ENCODE data around the gene SEC23A. TPM values are rescaled to one million over a fixed set of nuclear protein-coding genes. Genes with fewer than 3 reads are reported as not detected.

Gene SEC23A
- total and polyA plus RNA-seq, 2 of the 13 experiments (the other 11 are each of a cell fraction or from before 2014, with no cell fraction given): 403 to 887 TPM

- TF ChIP-seq, protein P1, sequence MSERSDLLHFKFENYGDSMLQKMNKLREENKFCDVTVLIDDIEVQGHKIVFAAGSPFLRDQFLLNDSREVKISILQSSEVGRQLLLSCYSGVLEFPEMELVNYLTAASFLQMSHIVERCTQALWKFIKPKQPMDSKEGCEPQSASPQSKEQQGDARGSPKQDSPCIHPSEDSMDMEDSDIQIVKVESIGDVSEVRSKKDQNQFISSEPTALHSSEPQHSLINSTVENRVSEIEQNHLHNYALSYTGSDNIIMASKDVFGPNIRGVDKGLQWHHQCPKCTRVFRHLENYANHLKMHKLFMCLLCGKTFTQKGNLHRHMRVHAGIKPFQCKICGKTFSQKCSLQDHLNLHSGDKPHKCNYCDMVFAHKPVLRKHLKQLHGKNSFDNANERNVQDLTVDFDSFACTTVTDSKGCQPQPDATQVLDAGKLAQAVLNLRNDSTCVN (CRISPR knock-in tag; IDR thresholded peaks at IDR 0.05; ENCODE audit: borderline replicate concordance): peak; percentile 93
- TF ChIP-seq ZBTB39 (CRISPR knock-in tag; IDR thresholded peaks at IDR 0.05): peak; percentile 93
- TF ChIP-seq PAF1 (CRISPR knock-in tag; IDR thresholded peaks at IDR 0.05): no peak
- TF ChIP-seq NCOA1 (CRISPR knock-in tag; IDR thresholded peaks at IDR 0.05): peak; percentile 96
- TF ChIP-seq KLF13 (CRISPR knock-in tag; IDR thresholded peaks at IDR 0.05): peak; percentile 99
- TF ChIP-seq, protein P2, sequence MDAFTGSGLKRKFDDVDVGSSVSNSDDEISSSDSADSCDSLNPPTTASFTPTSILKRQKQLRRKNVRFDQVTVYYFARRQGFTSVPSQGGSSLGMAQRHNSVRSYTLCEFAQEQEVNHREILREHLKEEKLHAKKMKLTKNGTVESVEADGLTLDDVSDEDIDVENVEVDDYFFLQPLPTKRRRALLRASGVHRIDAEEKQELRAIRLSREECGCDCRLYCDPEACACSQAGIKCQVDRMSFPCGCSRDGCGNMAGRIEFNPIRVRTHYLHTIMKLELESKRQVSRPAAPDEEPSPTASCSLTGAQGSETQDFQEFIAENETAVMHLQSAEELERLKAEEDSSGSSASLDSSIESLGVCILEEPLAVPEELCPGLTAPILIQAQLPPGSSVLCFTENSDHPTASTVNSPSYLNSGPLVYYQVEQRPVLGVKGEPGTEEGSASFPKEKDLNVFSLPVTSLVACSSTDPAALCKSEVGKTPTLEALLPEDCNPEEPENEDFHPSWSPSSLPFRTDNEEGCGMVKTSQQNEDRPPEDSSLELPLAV (CRISPR knock-in tag; conservative IDR thresholded peaks at IDR 0.05; ENCODE audit: low read depth): 0 out of 2 replicates have a peak, but pooled peaks have one; percentile 94
- TF ChIP-seq CREB1 (IDR thresholded peaks at IDR 0.05): peak; percentile 85
- TF ChIP-seq CREB1 (CRISPR knock-in tag; IDR thresholded peaks at IDR 0.05): peak; percentile 22; the same call in 1 of the 2 replicates
- TF ChIP-seq TGIF2 (CRISPR knock-in tag; IDR thresholded peaks at IDR 0.05): peak; percentile 86
- TF ChIP-seq, protein P3, sequence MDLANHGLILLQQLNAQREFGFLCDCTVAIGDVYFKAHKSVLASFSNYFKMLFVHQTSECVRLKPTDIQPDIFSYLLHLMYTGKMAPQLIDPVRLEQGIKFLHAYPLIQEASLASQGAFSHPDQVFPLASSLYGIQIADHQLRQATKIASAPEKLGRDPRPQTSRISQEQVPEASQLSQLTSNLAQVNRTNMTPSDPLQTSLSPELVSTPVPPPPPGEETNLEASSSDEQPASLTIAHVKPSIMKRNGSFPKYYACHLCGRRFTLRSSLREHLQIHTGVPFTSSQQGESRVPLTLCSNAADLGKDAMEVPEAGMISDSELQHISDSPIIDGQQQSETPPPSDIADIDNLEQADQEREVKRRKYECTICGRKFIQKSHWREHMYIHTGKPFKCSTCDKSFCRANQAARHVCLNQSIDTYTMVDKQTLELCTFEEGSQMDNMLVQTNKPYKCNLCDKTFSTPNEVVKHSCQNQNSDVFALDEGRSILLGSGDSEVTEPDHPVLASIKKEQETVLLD (CRISPR knock-in tag; IDR thresholded peaks at IDR 0.05; ENCODE audit: low read depth): peak; percentile 100
- no peak for TF ChIP-seq CBX2 (IDR thresholded peaks at IDR 0.05; ENCODE audit: low read depth, low read length)
- TF ChIP-seq CBX2 (CRISPR knock-in tag; IDR thresholded peaks at IDR 0.05; ENCODE audit: low read depth): peak; percentile 100
- TF ChIP-seq SP1 (IDR thresholded peaks at IDR 0.05): 0 out of 2 replicates have a peak, but pooled peaks have one; percentile 40
- peak; percentile 98 for TF ChIP-seq SP1 (CRISPR knock-in tag; IDR thresholded peaks at IDR 0.05)
- 0 out of 2 replicates have a peak, but pooled peaks have one; percentile 68 for TF ChIP-seq SATB2 (CRISPR knock-in tag; IDR thresholded peaks at IDR 0.05)
- TF ChIP-seq SNAI1 (CRISPR knock-in tag; IDR thresholded peaks at IDR 0.05; ENCODE audit: borderline replicate concordance): peak; percentile 99
- TF ChIP-seq, protein P4, sequence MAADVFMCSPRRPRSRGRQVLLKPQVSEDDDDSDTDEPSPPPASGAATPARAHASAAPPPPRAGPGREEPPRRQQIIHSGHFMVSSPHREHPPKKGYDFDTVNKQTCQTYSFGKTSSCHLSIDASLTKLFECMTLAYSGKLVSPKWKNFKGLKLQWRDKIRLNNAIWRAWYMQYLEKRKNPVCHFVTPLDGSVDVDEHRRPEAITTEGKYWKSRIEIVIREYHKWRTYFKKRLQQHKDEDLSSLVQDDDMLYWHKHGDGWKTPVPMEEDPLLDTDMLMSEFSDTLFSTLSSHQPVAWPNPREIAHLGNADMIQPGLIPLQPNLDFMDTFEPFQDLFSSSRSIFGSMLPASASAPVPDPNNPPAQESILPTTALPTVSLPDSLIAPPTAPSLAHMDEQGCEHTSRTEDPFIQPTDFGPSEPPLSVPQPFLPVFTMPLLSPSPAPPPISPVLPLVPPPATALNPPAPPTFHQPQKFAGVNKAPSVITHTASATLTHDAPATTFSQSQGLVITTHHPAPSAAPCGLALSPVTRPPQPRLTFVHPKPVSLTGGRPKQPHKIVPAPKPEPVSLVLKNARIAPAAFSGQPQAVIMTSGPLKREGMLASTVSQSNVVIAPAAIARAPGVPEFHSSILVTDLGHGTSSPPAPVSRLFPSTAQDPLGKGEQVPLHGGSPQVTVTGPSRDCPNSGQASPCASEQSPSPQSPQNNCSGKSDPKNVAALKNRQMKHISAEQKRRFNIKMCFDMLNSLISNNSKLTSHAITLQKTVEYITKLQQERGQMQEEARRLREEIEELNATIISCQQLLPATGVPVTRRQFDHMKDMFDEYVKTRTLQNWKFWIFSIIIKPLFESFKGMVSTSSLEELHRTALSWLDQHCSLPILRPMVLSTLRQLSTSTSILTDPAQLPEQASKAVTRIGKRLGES (CRISPR knock-in tag; IDR thresholded peaks at IDR 0.05; ENCODE audit: borderline replicate concordance): peak; percentile 41
- peak; percentile 91 for TF ChIP-seq THAP11 (CRISPR knock-in tag; IDR thresholded peaks at IDR 0.05)
Measured at GRCh38 chr14:39102969-39103957, at the start of gene SEC23A (continued).
